Measurements from ENCODE around the gene OR8B4.

The OR8B4 gene

GRCh38 chr11:124380585-124380984 lies 44.1 kb downstream of the OR8B4 start:
- Mint-ChIP-seq H3K27me3 (no peaks in the 10 kb centered on the region), H3K9me3 (no peaks in the 10 kb centered on the region), H3K36me3 (no peaks in the 10 kb centered on the region), H3K4me3 (no peak overlapping the region), H3K27ac (no peak overlapping the region), H3K4me1 (no peaks in the 10 kb centered on the region)
- no peak for ATAC-seq

DNA sequence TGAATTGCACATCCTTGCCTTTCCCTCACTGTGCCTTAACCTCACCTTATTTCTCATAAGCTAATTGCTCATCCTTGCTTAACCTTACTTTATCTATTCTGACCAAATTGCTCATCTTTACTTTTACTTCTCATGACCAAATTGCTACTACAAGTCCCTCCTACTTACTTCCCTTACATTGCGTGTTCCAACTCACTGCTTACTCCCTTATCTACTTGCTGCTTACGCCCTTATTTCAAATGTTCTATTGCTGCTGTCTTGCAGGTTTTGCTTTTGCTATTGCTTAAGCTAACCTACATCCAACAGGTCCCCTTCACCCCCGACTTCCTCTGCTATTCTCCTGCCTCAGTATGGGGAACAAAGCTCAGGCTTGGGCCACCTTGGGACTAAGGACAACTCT lies 48.4 kb downstream of the OR8B4 start:
- no peak for ATAC-seq
- H3K4me3 Mint-ChIP-seq: no peak overlapping the region
- no peaks in the 10 kb centered on the region for H3K36me3 Mint-ChIP-seq

More for the DNA sequence above, 48.4 kb downstream of the OR8B4 start:
- Mint-ChIP-seq H3K27ac (no peak overlapping the region), H3K4me1 (no peaks in the 10 kb centered on the region), H3K9me3 (no peaks in the 10 kb centered on the region), H3K27me3 (no peaks in the 10 kb centered on the region)
